Measurements from ENCODE around the gene AGAP3. TPM values are rescaled to one million over a fixed set of nuclear protein-coding genes. Genes with fewer than 3 reads are reported as not detected.

Gene AGAP3
- total RNA-seq, 4 donors from 2014 or later, result 68.6 to 100 (median 72.2) TPM

GRCh38 chr7:151061213-151062110 is 24.8 kb upstream of the AGAP3 start:
- DNase-seq, result no peak
- H3K4me3 ChIP-seq, result peak overlapping the region in 2 of 4 donors; percentile 76 to 87
- H3K36me3 ChIP-seq, result peaks cover 10 to 45% (median 25%) of the 10 kb centered on the region in 3 donors
- WGBS, 2 donors, result 62 to 63% methylated on average over 20 to 23 of the region's 33 CpGs
- H3K9me3 ChIP-seq, result no peaks in the 10 kb centered on the region
- H3K4me1 ChIP-seq, result peaks cover 42 to 66% (median 58%) of the 10 kb centered on the region in 3 donors
- peak overlapping the region in 3 of 4 donors; percentile 96 to 99 (median 97) for H3K27ac ChIP-seq
- TF ChIP-seq POLR2A (IDR thresholded peaks at IDR 0.05), result no peak
- no peak for TF ChIP-seq CTCF (IDR thresholded peaks at IDR 0.05)
- intact Hi-C loops (cut with DNase I), result no loop called here
- H3K27me3 ChIP-seq, result no peaks in the 10 kb centered on the region

GRCh38 chr7:151062111-151062398 is 24.2 kb upstream of the AGAP3 start:
- no peaks in the 10 kb centered on the region for H3K9me3 ChIP-seq
- peaks cover 37 to 60% (median 52%) of the 10 kb centered on the region in 3 donors for H3K4me1 ChIP-seq
- TF ChIP-seq POLR2A (IDR thresholded peaks at IDR 0.05) (no peak), CTCF (IDR thresholded peaks at IDR 0.05) (no peak)
- H3K36me3 ChIP-seq, result peaks cover 10 to 51% (median 31%) of the 10 kb centered on the region in 3 donors
- 69 to 89% methylated on average over 3 to 8 of the region's 11 CpGs for WGBS, 2 donors
- intact Hi-C loops (cut with DNase I), result no loop called here
- H3K27me3 ChIP-seq, result no peaks in the 10 kb centered on the region
- DNase-seq, result no peak
- peak overlapping the region in 3 of 4 donors; percentile 72 to 97 (median 96) for H3K27ac ChIP-seq
- H3K4me3 ChIP-seq, result peak overlapping the region in 2 of 4 donors; percentile 23 to 55

- Histone ChIP-seq H3K4me3 (peak overlapping the region in 2 of 4 donors; percentile 23 to 55), H3K4me1 (peaks cover 34 to 56% (median 47%) of the 10 kb centered on the region in 3 donors)
Measured at GRCh38 chr7:151062399-151063211, 23.7 kb upstream of the AGAP3 start.

GRCh38 chr7:151063212-151063561 is 23.1 kb upstream of the AGAP3 start:
- Histone ChIP-seq H3K27ac (peak overlapping the region; percentile 47 to 97 (median 84)), H3K9me3 (no peaks in the 10 kb centered on the region), H3K4me1 (peaks cover 34 to 55% (median 47%) of the 10 kb centered on the region in 3 donors), H3K36me3 (peaks cover 15 to 62% (median 43%) of the 10 kb centered on the region in 3 donors), H3K27me3 (no peaks in the 10 kb centered on the region), H3K4me3 (peak overlapping the region in 2 of 4 donors; percentile 23 to 55)
- DNase-seq, result no peak
- WGBS, 2 donors, result 33 to 40% methylated on average over 1 to 3 of the region's 11 CpGs
- intact Hi-C loops (cut with DNase I), result no loop called here
- TF ChIP-seq POLR2A (IDR thresholded peaks at IDR 0.05) (no peak), CTCF (IDR thresholded peaks at IDR 0.05) (no peak)

More at GRCh38 chr7:151062399-151063211, 23.7 kb upstream of the AGAP3 start:
- no peak for DNase-seq
- Histone ChIP-seq H3K9me3 (no peaks in the 10 kb centered on the region), H3K27ac (peak overlapping the region; percentile 47 to 97 (median 84)), H3K36me3 (peaks cover 14 to 57% (median 37%) of the 10 kb centered on the region in 3 donors), H3K27me3 (no peaks in the 10 kb centered on the region)
- 65 to 73% methylated on average over 12 of the region's 43 CpGs for WGBS, 2 donors
- TF ChIP-seq POLR2A (IDR thresholded peaks at IDR 0.05), result no peak
- no peak for TF ChIP-seq CTCF (IDR thresholded peaks at IDR 0.05)
- intact Hi-C loops (cut with DNase I), result no loop called here

Measured in esophagus squamous epithelium (tissue), 5 donors.